AG20443 (cell line): ENCODE results near the gene DEPDC1B.
"Not testable (repeated sequence)": the region's sequence is repeated elsewhere in the genome, so short reads cannot be mapped to it uniquely, and the experiment has no call there.

Source experiments
- DNase-seq: peaks from one replicate; pipeline ENCODE4 v3.0.0; 2012; ENCODE audit warnings: low spot score, mixed read lengths

Gene DEPDC1B

DNA sequence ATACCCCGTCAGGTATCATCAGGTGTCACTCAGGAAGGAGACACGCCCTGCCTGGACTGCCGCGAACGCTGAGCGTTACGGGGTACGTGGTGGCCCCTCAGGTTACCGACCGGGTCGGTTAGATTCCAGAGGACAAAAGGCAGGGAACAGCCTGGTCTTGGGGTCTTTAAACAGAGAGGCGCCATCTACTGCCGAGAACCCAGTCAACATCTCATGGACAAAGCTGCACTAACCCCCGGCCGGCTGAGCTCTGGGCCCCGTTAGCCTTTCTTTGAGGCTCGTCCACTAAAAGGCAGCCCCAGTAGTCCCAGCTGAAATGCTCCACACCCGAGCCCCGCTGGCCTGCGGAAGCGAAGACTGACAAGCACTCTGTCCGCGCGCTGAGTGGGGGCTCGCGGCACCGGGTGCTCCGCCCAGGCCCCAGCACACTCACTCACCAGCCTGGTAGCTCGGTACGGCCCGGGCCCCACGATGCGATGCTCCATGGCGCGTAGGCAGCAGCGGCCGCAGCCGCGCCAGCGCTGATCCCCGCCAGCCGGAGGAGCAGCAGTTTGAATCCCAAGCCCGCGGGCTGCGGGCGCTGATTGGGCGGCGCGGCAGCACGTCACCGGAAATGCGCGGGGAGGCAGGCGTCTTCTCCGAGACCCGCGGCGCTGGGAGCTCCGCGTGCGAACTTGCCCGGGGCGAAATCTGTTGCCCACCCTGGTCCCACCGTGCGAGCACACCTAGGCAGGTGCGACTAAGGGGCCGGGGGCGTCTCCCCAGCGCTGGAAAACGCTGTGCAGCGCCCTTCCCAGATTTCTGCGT, at the start of gene DEPDC1B:
DEPDC1B (minus strand) TSS at position 558 of the 807 bp plus-strand sequence; CDS start at position 485, 73 bp downstream.
- peak; percentile 96 for DNase-seq

- DNase-seq = no peak
These were observed 44.7 kb upstream of the DEPDC1B start for GRCh38 chr5:60744682-60745081.

DNA sequence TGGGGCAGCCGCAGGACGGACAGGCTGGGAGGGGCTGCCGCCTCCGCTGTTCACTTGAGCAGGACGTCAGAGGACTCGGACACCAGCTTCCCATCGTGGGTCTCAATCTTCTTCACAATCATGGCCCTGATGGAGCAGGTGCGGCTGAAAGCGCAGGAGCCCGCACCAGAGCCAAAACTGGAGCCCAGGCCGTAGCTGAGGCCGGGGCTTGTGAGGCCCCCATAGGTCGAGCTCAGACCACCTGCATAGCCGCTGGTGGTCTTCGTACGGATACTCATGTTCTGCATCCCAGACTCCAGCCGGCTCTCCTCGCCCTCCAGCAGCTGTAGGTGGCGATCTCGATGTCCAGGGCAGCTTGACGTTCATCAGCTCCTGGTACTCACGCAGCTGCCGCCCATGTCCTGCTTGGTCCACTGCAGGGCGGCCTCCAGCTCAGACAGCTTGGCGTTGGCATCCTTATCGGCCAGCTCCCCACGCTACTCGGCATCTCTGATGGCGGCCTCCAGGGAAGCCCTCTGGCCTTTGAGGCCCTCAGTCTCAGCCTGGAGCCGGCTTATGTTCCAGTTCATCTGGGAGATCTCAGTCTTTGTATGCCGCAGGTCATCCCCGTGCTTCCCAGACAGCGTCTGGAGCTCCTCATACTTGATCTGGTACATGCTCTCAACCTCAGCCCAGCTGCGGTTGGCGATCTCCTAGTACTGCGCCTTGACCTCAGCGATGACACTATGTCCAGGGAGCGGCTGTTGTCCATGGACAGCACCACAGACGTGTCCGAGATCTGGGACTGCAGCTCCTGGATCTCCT, 43.7 kb upstream of the DEPDC1B start:
- no peak for DNase-seq

- no peak for DNase-seq
These were observed 40.4 kb upstream of the DEPDC1B start for GRCh38 chr5:60740322-60740721.

GRCh38 chr5:60738933-60739332, 39.0 kb upstream of the DEPDC1B start:
- no peak for DNase-seq

- no peak for DNase-seq
These were observed 38.5 kb upstream of the DEPDC1B start for GRCh38 chr5:60738461-60738860.

DNA sequence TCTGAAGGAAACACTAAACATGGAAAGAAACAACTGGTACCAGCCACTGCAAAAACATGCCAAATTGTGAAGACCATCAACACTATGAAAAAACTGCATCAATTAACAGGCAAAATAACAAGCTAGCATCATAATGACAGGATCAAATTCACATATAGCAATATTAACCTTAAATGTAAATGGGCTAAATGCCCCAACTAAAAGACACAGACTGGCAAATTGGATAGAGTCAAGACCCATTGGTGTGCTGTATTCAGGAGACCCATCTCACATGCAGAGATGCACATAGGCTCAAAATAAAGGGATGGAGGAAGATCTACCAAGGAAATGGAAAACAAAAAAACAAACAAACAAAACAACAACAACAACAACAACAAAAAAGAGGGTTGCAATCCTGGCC, 30.9 kb upstream of the DEPDC1B start:
- DNase-seq = not testable (repeated sequence)

DNA sequence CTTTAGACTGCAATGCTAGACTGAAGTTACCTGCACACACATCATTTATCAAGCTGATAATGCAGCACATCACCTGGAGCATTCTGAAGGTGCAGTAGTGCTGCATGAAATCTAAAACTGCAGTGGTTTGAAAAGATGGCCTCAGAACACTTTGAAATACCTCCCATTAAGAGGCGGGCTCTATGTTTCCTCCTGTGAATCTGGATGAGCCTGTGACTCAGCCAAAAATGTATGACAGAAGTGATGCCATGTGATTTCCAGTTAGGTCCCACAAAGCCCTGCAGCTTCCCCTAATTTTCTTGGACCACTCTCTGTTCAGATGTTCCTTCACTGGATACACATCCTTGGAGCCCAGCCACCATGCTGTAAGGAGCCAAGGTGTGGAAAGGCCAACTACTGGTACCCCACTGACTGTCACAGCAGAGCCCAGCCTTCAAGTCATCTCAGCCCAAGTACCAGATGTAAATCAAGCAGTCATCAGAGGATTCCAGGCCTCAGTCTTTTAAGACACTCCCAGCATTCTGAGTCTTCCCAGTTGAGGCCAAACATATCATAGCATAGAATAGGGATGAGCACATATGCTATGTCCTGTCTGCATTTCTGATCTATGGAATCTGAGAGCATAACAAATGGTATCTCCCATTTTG, 27.2 kb upstream of the DEPDC1B start:
- DNase-seq = no peak

- no peak for DNase-seq
These were observed 24.2 kb upstream of the DEPDC1B start for GRCh38 chr5:60724126-60724525.

GRCh38 chr5:60722416-60722815, 22.4 kb upstream of the DEPDC1B start:
- no peak for DNase-seq

GRCh38 chr5:60719329-60719728, 19.4 kb upstream of the DEPDC1B start:
- DNase-seq = no peak

DNA sequence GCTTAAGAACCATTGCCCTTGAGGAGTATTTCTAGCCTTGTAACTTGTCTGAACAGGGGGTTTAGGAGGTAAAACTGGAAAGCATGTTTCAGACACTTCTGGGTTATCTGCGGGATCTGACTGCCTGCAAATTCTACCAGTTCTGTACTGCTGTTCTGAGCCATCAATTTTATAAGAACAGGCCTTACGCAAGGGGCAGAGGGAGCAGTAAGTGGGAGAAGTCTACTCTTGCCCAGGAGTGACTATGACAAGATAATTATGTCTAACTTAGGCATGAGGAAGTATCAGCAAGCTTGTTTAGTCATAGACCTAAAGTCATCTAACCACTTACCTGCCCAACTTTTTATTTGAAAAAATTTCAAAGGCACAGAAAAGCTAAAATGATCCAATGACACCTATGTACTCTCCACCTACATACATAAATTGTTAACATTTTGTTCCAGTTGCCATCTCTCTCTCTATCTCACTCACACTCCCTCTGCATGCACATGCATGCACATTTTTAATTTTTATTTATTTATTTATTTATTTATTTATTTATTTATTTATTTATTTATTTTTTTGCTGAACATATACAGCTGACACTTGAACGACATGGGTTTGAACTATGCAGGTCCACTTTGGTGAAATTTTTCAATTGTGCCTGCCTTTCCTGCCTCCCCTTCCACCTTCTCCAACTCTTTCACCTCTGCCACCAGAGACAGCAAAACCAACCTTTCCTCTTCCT, 18.4 kb upstream of the DEPDC1B start:
- DNase-seq = no peak

GRCh38 chr5:60715201-60715928, 15.4 kb upstream of the DEPDC1B start:
- not testable (repeated sequence) for DNase-seq

DNA sequence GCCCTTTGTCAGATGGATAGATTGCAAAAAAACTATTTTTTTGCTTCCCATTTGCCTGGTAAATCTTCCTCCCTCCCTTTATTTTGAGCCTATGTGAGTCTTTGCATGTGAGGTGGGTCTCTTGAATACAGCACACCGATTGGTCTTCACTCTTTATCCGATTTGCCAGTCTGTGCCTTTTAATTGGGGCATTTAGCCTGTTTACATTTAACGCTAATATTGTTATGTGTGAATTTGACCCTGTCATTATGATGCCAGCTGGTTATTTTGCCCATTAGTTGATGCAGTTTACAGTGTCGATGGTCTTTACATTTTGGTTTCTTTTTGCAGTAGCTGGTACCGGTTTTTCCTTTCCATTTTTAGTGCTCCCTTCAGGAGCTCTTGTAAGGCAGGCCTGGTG, 13.0 kb upstream of the DEPDC1B start:
- no peak for DNase-seq

DNA sequence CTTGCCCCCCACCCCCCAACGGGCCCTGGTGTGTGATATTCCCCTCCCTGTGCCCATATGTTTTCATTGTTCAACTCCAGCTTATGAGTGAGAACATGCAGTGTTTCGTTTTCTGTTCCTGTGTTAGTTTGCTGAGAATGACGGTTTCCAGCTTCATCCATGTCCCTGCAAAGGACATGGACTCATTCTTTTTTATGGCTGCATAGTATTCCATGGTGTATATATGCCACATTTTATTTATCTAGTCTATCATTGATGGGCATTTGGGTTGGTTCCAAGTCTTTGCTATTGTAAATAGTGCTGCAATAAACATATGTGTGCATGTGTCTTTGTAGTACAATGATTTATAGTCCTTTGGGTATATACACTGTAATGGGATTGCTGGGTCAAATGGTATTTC, 11.9 kb upstream of the DEPDC1B start:
- DNase-seq = not testable (repeated sequence)

DNA sequence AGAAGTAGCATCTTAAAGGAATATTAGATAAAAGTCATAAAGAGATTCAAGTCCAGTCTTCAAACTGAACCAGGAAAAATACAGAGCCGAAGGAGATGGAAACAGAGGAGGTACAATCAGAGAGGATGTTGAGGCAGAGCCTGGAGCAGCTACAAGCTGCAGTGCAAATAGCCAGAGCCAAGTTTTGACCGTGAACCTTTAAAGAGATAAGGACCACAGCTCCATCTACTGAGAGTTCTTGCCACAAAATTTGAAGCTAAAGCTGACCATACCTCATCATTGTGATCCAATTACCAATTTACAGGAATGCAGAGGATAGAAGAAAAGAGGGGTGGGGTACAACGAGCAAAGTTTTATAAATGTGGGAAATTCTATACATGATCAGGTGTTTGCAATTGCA, 10.4 kb upstream of the DEPDC1B start:
- no peak for DNase-seq

- DNase-seq = no peak
These were observed 5.2 kb upstream of the DEPDC1B start for GRCh38 chr5:60705144-60705543.

DNA sequence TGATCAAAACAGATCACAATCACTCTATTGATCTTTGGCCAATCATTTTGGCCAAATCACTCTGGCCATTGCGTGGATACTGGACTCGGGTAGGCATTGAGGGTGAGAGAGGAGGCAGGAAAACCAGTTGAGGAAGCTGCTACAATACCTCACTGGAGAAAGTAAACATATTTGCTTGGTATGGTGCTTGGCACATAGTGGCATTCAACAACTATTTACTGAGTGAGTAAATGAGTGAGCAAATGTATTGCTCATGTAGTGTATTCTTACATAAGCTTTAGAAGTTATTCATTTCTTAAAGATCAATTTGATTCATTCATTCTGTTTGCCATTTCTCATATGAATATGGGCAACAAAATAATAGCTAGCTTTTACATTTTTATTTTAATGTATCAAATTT, 4.0 kb upstream of the DEPDC1B start:
- DNase-seq = no peak

DNA sequence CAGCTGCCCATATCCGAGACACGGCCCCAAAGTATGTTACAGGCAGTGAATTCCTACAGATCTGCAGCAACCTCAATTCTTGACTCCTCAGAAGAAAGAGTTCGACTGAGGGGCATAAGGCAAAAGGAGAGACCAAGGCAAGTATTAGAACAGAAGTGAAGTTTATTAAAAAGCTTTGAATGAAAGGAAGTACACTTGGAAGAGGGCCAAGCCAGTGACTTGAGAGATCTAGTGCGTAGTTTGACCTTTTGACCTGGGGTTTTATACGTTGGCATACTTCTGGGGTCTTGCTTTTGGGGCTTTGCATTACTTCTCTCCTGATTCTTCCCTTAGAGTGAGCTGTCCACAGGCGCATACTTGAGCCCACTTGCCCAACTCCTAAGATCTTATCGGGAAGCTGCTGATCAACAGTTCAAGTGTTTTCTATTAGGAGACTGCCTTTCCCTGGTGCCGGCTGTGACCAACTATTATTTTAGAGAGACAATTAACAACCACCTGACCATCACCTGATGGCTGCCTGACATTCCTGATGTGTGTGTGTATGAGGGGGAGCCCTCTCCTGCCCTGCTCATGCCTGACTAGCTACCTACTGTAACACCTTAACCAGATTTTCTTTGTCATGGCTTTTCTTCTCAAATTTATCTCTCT, 1.5 kb upstream of the DEPDC1B start:
- DNase-seq = no peak

DNA sequence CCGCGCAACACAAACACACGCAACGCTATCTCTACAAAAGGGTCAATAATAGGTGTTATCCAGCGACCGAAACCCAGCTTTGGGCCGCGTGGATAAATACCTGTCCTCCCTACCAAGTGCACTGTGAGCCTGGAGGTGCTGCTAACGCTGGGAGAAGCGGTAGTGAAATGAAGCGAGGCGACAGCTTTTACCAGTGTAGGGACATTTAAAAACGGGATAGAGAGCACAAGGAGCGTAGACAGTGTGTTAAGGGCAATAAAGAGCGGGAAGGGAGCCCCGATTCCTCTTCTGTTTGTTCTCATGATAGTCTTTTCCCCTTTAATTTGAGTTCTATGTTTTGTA, 421 bp upstream of the DEPDC1B start:
- peak; percentile 14 for DNase-seq

DNA sequence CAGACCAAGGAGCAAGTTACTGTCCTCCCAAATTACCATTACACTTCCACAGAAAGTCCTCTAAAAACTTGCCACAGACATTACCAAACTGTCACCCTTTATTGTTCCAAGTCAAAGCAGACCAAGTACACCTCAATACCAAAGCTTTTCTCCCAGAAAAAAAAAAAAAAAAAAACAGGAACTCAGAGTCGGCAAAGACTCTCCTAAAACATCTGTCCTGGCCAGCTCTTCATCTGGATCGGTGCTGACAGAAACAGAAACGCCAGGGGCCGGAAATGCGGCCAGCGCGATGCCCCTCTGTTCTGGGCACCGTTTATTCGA, 718 bp downstream of the DEPDC1B start:
- no peak for DNase-seq
